ENCODE measurements around the gene GPC3.
"Not testable (repeated sequence)": the region's sequence is repeated elsewhere in the genome, so short reads cannot be mapped to it uniquely, and the experiment has no call there.

The GPC3 gene

GRCh38 chrX:133834771-133835170 lies 150.6 kb downstream of the GPC3 start:
- no peak for DNase-seq

DNA sequence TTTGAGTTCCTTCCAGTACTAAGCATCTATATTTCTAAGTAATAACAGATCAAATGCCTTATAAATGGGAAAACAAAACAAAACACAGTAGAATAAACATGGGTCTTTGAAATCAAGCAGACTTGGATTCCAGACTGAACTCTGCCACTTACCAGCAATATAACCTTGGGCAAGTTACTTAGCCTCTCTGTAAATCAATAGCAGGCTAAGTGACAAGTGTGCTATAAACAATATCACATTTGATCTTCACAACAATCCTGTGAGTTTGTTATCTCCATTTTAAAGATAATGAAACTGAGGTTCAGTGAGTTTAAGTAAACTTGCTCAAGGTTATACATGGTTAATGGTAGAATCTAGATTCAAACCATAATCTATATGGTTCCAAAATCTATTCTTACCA lies 165.8 kb downstream of the GPC3 start:
- DNase-seq = no peak

DNA sequence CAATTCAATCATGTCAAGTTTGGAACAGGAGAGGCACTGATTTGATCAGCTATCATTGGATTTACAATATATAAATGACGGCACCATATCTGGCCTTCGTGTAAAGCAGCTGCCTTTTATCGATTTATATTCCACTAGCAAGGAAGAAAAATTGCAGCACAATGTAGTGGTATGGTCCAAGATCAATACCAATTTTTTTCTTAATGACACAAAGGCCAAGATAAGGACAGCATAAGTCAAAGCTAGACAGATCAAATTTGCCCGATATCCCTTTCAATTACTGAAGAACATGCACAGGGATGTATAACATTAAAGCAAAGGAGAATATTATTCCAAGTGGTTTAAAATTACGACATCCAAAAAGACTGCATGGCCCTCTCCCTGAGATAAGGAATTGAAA lies 167.4 kb downstream of the GPC3 start:
- DNase-seq = no peak

- DNase-seq = no peak
Measured at GRCh38 chrX:133815496-133815895, 169.9 kb downstream of the GPC3 start.

GRCh38 chrX:133813971-133814370 lies 171.4 kb downstream of the GPC3 start:
- DNase-seq = no peak

DNA sequence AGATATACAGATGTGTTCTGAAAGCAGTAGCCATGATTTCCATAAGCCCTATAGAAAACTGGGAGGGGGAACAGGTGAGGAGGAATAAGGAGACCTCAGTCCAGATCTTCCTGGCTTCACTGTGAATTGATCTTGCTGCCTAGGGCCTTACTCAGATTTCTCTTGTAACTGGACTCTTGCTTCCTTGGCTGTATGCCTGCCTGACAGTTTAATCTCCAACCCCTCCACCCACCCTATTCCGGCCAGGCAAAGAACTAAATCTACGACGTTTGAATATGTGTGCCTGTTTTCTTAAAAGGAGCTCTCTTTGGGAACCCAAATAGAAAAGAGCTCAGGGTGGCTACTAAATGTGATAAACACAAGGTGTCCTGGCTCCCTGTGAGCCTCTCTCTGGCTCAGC lies 173.0 kb downstream of the GPC3 start:
- DNase-seq = no peak

DNA sequence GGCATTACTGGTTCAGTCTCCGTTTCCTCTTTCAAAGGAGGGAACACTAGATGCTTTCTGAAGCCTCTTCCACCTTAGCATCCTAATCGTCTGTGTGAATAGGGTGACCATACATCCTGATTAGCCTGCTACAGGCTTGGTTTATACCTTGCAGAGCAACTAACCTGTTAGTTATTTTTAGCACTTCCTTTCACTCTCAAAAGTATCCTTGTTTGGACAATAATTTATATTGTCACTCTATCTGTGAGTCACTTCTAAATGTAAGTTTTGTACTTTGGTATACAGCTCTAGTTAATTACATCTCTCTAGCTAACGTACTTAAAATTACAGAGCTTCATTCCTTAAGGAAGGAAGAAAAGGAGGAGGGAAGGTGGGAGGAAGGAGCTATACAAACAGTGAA lies 174.5 kb downstream of the GPC3 start:
- no peak for DNase-seq

- DNase-seq = no peak
Measured at GRCh38 chrX:133804072-133804471, 181.3 kb downstream of the GPC3 start.

GRCh38 chrX:133796282-133796681 lies 189.1 kb downstream of the GPC3 start:
- no peak for DNase-seq

DNA sequence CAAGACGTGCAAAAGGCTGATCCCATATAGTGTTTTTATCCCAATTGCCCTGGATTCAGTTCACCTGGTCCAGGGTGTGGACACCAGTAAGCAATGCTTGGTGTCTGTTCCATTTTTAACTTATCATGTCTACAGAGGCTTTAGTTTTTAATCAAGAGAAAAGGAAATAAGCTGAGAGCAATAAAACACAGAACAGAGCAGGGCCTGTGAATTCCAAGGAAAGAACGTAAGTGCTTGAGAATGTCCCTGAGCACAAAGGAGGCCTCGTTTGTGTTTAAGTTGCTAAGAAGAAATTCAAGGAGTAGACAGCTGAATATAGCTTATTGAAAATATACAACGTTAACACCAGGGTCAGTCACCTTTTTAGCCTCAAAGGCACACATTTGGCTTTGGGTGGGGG lies 191.3 kb downstream of the GPC3 start:
- no peak for DNase-seq

GRCh38 chrX:133793626-133794025 lies 191.8 kb downstream of the GPC3 start:
- no peak for DNase-seq

- DNase-seq = no peak
Measured at GRCh38 chrX:133792198-133792953, 193.0 kb downstream of the GPC3 start.

GRCh38 chrX:133789829-133790228 lies 195.6 kb downstream of the GPC3 start:
- no peak for DNase-seq

- no peak for DNase-seq
Measured at GRCh38 chrX:133786382-133786781, 199.0 kb downstream of the GPC3 start.

DNA sequence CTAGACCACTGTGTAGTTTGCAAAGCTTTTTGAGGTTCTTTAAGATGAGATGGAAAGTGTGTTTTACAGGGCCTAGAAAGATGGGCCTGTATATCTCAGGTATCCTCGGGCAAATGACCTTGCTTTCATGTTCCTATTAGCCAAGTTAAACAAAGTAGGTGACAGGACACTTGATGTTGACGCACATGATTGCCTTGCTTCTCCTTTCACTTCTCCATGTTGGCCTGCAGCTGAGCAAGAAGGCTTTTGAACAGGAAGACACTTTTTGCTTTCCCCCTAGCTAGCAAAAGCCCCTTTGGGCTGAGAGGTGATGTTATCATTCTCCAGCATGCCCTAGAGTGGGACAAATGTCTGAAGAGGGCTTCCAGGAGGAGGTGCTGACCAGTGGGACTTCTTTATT lies 202.1 kb downstream of the GPC3 start:
- DNase-seq = no peak

DNA sequence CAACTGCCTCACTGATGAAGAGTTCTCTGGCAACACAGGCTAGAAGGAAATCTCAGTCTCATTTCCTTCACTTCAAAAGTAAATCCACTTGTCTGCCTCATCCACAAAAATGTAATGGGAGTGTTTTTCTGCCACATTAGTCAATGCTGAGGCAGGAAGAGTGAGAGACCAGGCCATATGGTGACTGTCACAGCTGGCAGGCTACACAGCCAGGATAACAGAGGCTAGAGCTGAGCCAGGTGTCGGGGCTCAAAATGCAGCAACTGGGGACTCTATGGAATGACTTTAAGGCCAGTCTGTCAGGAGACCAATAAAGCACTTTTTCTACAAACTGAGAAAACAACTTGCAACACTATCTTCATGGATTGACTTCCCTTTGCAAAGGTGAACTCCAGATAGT lies 204.2 kb downstream of the GPC3 start:
- no peak for DNase-seq

GRCh38 chrX:133776072-133776471 lies 209.3 kb downstream of the GPC3 start:
- no peak for DNase-seq

- DNase-seq = no peak
Measured at GRCh38 chrX:133774807-133775206, 210.6 kb downstream of the GPC3 start.

DNA sequence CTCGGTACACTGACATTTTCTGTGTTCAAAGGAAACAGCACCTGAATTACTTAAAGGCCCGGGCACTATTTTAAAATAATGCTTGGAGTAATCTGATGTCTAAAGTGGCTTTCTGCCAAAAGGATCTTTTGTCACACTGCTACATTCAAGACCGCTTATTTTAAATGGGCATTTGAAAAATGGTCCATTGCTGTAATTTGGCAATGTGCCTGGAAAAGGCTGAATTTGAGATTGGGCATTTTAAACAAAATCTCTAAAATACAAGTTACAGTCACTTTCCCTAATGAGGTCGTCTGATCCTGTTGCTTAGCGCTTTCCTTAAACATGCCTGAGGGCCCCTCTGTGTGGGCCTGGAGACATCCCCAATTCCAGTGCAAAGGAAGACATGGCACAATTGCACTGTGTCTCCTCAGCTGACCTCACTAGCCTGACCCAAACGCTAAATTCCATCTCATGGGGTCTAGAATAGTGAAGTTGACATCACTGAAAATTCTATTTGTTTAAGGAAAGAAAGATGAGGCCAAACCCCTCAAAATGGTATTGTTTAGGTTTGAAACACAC lies 214.2 kb downstream of the GPC3 start:
- no peak for DNase-seq

DNA sequence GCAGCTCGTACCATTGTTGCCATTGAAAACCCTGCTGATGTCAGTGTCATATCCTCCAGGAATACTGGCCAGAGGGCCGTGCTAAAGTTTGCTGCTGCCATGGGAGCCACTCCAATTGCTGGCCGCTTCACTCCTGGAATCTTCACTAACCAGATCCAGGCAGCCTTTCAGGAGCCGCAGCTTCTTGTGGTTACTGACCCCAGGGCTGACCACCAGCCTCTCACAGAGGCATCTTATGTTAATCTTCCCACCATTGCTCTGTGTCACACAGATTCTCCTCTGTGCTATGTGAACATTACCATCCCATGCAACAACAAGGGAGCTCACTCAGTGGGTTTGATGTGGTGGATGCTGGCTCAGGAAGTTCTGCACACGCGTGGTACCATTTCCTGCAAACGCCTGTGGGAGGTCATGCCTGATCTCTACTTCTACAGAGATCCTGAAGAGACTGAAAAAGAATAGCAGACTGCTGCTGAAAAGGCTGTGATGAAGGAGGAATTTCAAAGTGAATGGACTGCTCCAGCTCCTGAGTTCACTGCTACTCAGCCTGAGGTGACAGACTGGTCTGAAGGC lies 222.3 kb downstream of the GPC3 start:
- not testable (repeated sequence) for DNase-seq

DNA sequence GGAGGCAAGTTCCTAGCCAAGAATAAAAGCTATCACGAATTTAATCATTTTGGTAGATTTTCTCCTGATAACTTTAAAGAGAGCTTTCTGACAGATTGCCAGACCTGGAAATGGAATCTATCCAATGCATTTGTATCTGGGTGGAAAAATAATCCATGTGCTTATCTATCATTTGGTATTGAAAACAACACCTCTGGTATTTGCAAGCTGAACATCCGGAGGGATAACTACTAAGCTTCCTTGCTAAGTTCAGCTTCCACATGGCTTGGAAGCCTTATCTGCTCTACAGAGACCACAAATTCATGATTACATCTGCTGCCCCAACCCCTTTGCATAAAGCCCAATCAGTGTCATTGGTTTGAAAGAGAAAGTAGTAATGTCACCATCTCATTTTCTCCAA lies 230.7 kb downstream of the GPC3 start:
- DNase-seq = no peak

DNA sequence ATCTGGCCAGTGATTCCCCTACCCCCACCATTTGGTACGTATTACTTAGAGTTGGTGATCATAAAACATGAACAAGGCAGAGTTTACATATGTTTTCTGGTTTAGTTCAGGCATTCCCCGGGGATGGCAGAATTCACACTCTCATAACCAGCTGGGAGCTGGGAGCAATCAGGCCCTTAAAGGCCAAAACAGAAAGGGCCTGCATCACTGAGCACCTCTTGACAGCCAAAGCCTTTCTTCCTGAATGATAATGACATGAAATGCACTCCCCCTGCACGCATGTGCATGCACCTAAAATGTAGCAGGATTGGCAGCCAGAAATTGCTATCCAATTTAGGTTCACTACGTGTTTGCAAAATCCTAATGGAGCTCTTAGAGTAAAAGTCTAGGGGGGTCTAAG lies 235.4 kb downstream of the GPC3 start:
- DNase-seq = no peak

DNA sequence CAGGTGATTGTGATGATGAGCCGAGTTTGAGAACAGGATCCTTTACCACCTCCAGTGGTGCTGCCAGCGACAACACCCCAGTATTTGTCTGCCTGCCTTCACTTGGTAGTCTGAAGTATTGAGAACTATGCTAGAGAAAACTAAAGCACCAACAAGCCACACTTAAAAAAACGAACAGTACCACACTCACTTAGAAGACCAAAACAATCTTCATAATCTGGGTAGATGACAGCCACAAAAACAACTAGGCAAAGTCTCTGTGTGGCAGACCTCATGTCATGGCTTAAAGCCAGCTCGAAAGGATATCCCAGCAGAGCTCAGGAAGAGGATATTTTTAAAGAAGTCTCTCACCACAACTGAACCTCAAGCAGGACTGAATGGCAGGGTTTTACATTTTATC lies 236.0 kb downstream of the GPC3 start:
- DNase-seq = no peak

DNA sequence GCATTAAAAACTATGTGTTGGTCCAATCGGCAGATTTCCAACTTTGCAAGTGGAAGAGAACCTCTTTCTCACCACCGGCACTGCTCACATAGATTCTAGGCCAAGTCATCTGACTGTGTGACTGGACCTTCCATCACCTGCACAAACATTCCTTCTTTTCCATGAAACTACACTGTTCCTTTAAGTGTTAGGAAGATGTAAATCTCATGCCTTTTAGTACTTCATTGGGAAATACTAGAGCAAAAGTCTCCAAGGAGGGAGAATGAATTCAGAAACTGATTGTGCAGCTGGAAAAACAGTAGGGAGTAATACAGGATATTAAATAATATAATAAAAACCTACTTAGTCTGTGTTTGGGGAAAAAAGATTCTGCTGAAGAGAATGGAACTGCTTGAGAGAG lies 238.2 kb downstream of the GPC3 start:
- no peak for DNase-seq

DNA sequence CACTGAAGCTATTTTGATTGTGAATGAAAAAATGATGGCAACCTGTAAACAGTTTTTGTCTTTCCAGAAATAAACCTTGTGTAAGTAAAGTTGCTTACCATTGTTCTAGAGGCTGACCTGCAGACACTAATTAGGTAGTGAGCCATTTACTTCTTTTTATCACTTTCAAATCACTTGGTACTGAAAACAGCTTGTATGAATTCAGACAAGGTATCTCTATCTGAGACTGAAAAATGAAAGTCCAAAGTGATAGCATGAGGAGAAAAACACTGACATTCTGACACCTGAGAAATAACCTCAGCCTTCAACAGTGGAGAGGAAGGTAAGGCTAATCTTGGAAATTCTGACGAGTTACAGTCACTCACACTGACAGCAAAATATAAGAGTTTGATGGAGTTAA lies 238.8 kb downstream of the GPC3 start:
- no peak for DNase-seq
